Measurements from ENCODE around the gene UBXN1.

GRCh38 chr11:62725646-62726045 is 46.8 kb upstream of the UBXN1 start:
- TF ChIP-seq TAF1 (IDR thresholded peaks at IDR 0.05; ENCODE audit: low read depth, low read length) (no peak), POLR2AphosphoS5 (IDR thresholded peaks at IDR 0.05; ENCODE audit: low read depth, low read length) (no peak)
